Measurements from ENCODE around the gene CCDC12. TPM values are rescaled to one million over a fixed set of nuclear protein-coding genes. Genes with fewer than 3 reads are reported as not detected.

Gene CCDC12
- total RNA-seq, 1 experiment from 2014 or later = 47.3 TPM

- H3K4me1 Mint-ChIP-seq (ENCODE audit: low read depth, unreplicated experiment) = peaks cover 7% of the 10 kb centered on the region
- no TSS peak for BruUV-seq (replicated peaks)
- no peaks in the 10 kb centered on the region for H3K9me3 Mint-ChIP-seq (ENCODE audit: low read depth, unreplicated experiment)
- H3K36me3 Mint-ChIP-seq (ENCODE audit: insufficient read depth, unreplicated experiment) = no peaks in the 10 kb centered on the region
- no peak for DNase-seq
- H3K27me3 Mint-ChIP-seq (ENCODE audit: unreplicated experiment) = no peaks in the 10 kb centered on the region
- CTCF ChIA-PET = interaction anchor here (0.7 kb wide), 1 partner anchor 10 kb away, joined by 3 read pairs; no protein-coding TSS in a partner anchor
- H3K4me3 Mint-ChIP-seq (ENCODE audit: low read depth, unreplicated experiment) = no peak overlapping the region
- intact Hi-C loops (cut with micrococcal nuclease; ENCODE audit: unreplicated experiment) = loop anchor here (5.0 kb wide), 1 partner anchor 37 kb away; no protein-coding TSS in a partner anchor
- H3K27ac Mint-ChIP-seq (ENCODE audit: unreplicated experiment) = no peak overlapping the region
- TF ChIP-seq, protein P1, sequence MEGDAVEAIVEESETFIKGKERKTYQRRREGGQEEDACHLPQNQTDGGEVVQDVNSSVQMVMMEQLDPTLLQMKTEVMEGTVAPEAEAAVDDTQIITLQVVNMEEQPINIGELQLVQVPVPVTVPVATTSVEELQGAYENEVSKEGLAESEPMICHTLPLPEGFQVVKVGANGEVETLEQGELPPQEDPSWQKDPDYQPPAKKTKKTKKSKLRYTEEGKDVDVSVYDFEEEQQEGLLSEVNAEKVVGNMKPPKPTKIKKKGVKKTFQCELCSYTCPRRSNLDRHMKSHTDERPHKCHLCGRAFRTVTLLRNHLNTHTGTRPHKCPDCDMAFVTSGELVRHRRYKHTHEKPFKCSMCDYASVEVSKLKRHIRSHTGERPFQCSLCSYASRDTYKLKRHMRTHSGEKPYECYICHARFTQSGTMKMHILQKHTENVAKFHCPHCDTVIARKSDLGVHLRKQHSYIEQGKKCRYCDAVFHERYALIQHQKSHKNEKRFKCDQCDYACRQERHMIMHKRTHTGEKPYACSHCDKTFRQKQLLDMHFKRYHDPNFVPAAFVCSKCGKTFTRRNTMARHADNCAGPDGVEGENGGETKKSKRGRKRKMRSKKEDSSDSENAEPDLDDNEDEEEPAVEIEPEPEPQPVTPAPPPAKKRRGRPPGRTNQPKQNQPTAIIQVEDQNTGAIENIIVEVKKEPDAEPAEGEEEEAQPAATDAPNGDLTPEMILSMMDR (IDR thresholded peaks at IDR 0.05; ENCODE audit: unreplicated experiment) = no peak
These were observed 72.0 kb downstream of the CCDC12 start for GRCh38 chr3:46904303-46905212.

- H3K9me3 Mint-ChIP-seq (ENCODE audit: low read depth, unreplicated experiment) = no peaks in the 10 kb centered on the region
- TF ChIP-seq, protein P1 (IDR thresholded peaks at IDR 0.05; ENCODE audit: unreplicated experiment) = no peak
- CTCF ChIA-PET = no interaction called here
- no peak overlapping the region for H3K27ac Mint-ChIP-seq (ENCODE audit: unreplicated experiment)
- H3K27me3 Mint-ChIP-seq (ENCODE audit: unreplicated experiment) = peaks cover 9% of the 10 kb centered on the region
- DNase-seq = no peak
- intact Hi-C loops (cut with micrococcal nuclease; ENCODE audit: unreplicated experiment) = no loop called here
- H3K4me3 Mint-ChIP-seq (ENCODE audit: low read depth, unreplicated experiment) = no peak overlapping the region
- H3K36me3 Mint-ChIP-seq (ENCODE audit: insufficient read depth, unreplicated experiment) = no peaks in the 10 kb centered on the region
- BruUV-seq (replicated peaks) = no TSS peak
- H3K4me1 Mint-ChIP-seq (ENCODE audit: low read depth, unreplicated experiment) = peaks cover 13% of the 10 kb centered on the region
These were observed 72.9 kb downstream of the CCDC12 start for GRCh38 chr3:46903341-46904302.

GRCh38 chr3:46902188-46902631 lies 74.3 kb downstream of the CCDC12 start:
- TF ChIP-seq, protein P1 (IDR thresholded peaks at IDR 0.05; ENCODE audit: unreplicated experiment) = no peak
- peaks cover 20% of the 10 kb centered on the region for H3K27me3 Mint-ChIP-seq (ENCODE audit: unreplicated experiment)
- intact Hi-C loops (cut with micrococcal nuclease; ENCODE audit: unreplicated experiment) = no loop called here
- peaks cover 22% of the 10 kb centered on the region for H3K4me1 Mint-ChIP-seq (ENCODE audit: low read depth, unreplicated experiment)
- H3K9me3 Mint-ChIP-seq (ENCODE audit: low read depth, unreplicated experiment) = no peaks in the 10 kb centered on the region
- no TSS peak for BruUV-seq (replicated peaks)
- CTCF ChIA-PET = no interaction called here
- DNase-seq = no peak
- H3K36me3 Mint-ChIP-seq (ENCODE audit: insufficient read depth, unreplicated experiment) = no peaks in the 10 kb centered on the region
- H3K4me3 Mint-ChIP-seq (ENCODE audit: low read depth, unreplicated experiment) = no peak overlapping the region
- H3K27ac Mint-ChIP-seq (ENCODE audit: unreplicated experiment) = no peak overlapping the region

GRCh38 chr3:46901591-46902187 lies 74.9 kb downstream of the CCDC12 start:
- BruUV-seq (replicated peaks) = no TSS peak
- H3K27ac Mint-ChIP-seq (ENCODE audit: unreplicated experiment) = no peak overlapping the region
- intact Hi-C loops (cut with micrococcal nuclease; ENCODE audit: unreplicated experiment) = no loop called here

More at GRCh38 chr3:46901591-46902187, 74.9 kb downstream of the CCDC12 start:
- no peaks in the 10 kb centered on the region for H3K36me3 Mint-ChIP-seq (ENCODE audit: insufficient read depth, unreplicated experiment)
- CTCF ChIA-PET = interaction anchor here (1.0 kb wide), 1 partner anchor 80 kb away, joined by 4 read pairs; no protein-coding TSS in a partner anchor
- H3K4me3 Mint-ChIP-seq (ENCODE audit: low read depth, unreplicated experiment) = no peak overlapping the region
- DNase-seq = no peak
- H3K9me3 Mint-ChIP-seq (ENCODE audit: low read depth, unreplicated experiment) = no peaks in the 10 kb centered on the region
- TF ChIP-seq, protein P1 (IDR thresholded peaks at IDR 0.05; ENCODE audit: unreplicated experiment) = no peak
- H3K27me3 Mint-ChIP-seq (ENCODE audit: unreplicated experiment) = peaks cover 20% of the 10 kb centered on the region
- peaks cover 22% of the 10 kb centered on the region for H3K4me1 Mint-ChIP-seq (ENCODE audit: low read depth, unreplicated experiment)

All from Calu3 (cell line).